Ascending aorta (tissue), 2 donors: ENCODE data around the gene PCDHGA2. TPM values are rescaled to one million over a fixed set of nuclear protein-coding genes. Genes with fewer than 3 reads are reported as not detected.
"Not testable (repeated sequence)": the region's sequence is repeated elsewhere in the genome, so short reads cannot be mapped to it uniquely, and the experiment has no call there.

Experiments used
- DNase-seq, 2 donors: peaks; one replicate each; pipeline ENCODE4 v3.0.0-alpha.2; 2019; ENCODE audit warnings: low spot score in 2 of 2
- H3K27ac ChIP-seq, 2 donors: fragments of 200-600 bp; sonication (generic); one replicate each; pipeline ENCODE4 v1.5.1; 2016 to 2017; ENCODE audit warnings: mild to moderate bottlenecking in 1 of 2
- H3K27me3 ChIP-seq: fragments of 200-600 bp; sonication (generic); one replicate; pipeline ENCODE4 v1.5.1; 2017
- H3K36me3 ChIP-seq, 2 donors: fragments of 200-600 bp; sonication (generic); one replicate each; pipeline ENCODE4 v1.5.1; 2016
- H3K4me1 ChIP-seq, 2 donors: fragments of 200-600 bp; sonication (generic); one replicate each; pipeline ENCODE4 v1.5.1; 2016 to 2017; ENCODE audit warnings: mild to moderate bottlenecking in 1 of 2
- H3K4me3 ChIP-seq, 2 donors: fragments of 200-600 bp; sonication (generic); one replicate each; pipeline ENCODE4 v1.5.1; 2016 to 2017; ENCODE audit warnings: mild to moderate bottlenecking in 1 of 2
- H3K9me3 ChIP-seq, 2 donors: fragments of 200-600 bp; sonication (generic); one replicate each; pipeline ENCODE4 v1.5.1; 2016
- intact Hi-C: fragments of 100-400 bp; cut with DNase I; formaldehyde crosslinking; loops from one replicate; pipeline ENCODE4 v1.15.1; 2023
- total RNA-seq: library from RNA; depleted of rRNA; stranded (reverse); fragments of >200 nt; gene quantifications from one replicate; pipeline ENCODE4 v1.1.0, GENCODE V29; 2016
- TF ChIP-seq, protein P1 (sequence below), 3 experiments: fragments of 200-600 bp in 2 of 3; fragments of 450-650 bp in 1 of 3; sonication (generic) in 2 of 3; IDR thresholded peaks; one replicate each; pipeline ENCODE4 v1.5.1; 2016 to 2019; ENCODE audit warnings: antibody characterized with exemption in 3 of 3, mild to moderate bottlenecking in 1 of 3, moderate library complexity in 1 of 3

The PCDHGA2 gene
- 4.9 TPM for total RNA-seq

DNA sequence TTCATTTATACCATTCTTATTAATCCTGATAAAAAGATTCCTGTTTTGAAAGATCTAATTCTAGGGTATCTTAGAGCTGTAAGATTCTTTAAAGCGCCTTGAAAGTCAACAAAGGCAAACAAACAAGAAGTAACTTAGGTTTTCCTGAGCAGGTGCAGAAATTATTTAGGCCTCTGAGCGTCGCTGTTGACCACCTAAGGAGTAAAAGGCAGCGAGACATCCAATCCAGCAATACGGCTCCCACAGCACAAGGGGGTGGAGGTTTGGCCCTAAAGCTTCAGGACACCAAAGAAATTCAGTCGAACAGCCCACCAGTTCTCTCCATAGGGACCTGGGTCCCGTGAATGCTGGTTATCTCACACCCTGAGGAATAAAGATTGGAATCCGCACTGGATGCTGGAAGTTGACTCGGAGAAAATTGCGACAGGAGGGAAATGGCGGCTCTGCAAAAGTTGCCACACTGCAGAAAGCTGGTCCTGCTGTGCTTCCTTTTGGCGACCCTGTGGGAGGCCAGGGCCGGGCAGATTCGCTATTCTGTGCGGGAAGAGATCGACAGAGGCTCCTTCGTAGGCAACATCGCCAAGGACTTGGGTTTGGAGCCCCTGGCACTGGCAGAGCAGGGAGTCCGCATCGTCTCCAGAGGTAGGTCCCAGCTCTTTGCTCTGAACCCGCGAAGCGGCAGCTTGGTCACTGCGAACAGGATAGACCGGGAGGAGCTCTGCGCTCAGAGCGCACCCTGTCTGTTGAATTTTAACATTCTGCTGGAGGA is at the start of gene PCDHGA2:
TSS of gene PCDHGA2 (plus strand) at position 223 of the 769 bp plus-strand sequence.
- H3K4me1 ChIP-seq: no peaks in the 10 kb centered on the region
- peak within 1 kb of the TSS; percentile 37 to 49 for H3K4me3 ChIP-seq
- DNase-seq: no peak
- H3K27ac ChIP-seq: no peak within 1 kb of the TSS
- no peaks in the 10 kb centered on the region for H3K36me3 ChIP-seq
- peaks cover 72 to 97% of the 10 kb centered on the region in 2 donors for H3K9me3 ChIP-seq
- intact Hi-C loops: loop anchor here (5.0 kb wide), 1 partner anchor 224 kb away; no protein-coding TSS in a partner anchor
- TF ChIP-seq, protein P1, sequence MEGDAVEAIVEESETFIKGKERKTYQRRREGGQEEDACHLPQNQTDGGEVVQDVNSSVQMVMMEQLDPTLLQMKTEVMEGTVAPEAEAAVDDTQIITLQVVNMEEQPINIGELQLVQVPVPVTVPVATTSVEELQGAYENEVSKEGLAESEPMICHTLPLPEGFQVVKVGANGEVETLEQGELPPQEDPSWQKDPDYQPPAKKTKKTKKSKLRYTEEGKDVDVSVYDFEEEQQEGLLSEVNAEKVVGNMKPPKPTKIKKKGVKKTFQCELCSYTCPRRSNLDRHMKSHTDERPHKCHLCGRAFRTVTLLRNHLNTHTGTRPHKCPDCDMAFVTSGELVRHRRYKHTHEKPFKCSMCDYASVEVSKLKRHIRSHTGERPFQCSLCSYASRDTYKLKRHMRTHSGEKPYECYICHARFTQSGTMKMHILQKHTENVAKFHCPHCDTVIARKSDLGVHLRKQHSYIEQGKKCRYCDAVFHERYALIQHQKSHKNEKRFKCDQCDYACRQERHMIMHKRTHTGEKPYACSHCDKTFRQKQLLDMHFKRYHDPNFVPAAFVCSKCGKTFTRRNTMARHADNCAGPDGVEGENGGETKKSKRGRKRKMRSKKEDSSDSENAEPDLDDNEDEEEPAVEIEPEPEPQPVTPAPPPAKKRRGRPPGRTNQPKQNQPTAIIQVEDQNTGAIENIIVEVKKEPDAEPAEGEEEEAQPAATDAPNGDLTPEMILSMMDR (IDR thresholded peaks at IDR 0.05): peak; percentile 40 to 46 (median 41)
- no peaks in the 10 kb centered on the region for H3K27me3 ChIP-seq

DNA sequence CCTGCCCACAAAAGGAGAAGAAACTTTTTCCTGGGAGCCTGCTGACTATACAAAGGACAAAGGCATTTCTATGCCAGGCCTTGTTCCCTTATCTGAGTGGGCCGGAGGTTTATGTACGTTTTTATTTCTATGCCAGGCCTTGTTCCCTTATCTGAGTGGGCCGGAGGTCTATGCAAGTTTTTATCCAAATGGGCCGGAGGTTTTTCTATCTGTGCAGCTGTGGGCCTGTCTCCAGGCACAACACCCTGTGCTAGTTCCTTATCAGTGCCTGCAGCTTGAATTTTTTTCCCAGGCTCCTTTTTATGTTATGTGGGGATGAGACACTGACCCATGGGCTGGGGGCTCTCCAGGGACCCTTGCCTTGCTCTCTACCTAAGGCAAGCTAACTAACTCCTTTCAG is 40.2 kb upstream of the PCDHGA2 start:
- DNase-seq: no peak
- Histone ChIP-seq H3K27ac (no peak overlapping the region), H3K27me3 (no peaks in the 10 kb centered on the region), H3K36me3 (peaks cover 4 to 12% of the 10 kb centered on the region in 2 donors), H3K9me3 (peaks cover 64 to 98% of the 10 kb centered on the region in 2 donors), H3K4me3 (no peak overlapping the region), H3K4me1 (no peaks in the 10 kb centered on the region)
- TF ChIP-seq, protein P1 (IDR thresholded peaks at IDR 0.05): no peak
- intact Hi-C loops: no loop called here

DNA sequence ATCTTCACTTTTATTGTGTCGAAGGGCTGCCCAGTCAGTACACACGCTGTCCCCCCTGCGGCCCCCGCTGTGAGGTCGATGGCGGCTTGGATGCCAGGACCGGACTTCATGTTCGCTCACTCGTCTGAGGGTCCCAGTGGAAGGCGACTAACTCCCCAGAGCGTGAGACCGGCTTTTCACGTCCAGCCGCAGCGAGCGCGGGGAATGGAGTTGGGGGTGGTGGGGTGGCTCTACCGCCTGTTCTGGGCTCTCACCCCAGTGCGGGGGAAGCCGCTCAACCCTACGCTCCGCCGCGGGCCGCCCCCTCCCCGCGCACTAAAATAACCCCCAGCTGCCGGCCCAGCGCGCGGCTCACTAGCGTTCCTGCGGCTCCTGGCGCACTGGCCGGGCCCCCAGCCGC is 34.8 kb upstream of the PCDHGA2 start, which contains the start of gene SLC25A2:
TSS of gene SLC25A2 (minus strand) at position 294 of the 400 bp plus-strand sequence. CDS start at position 110, 184 bp downstream.
- Histone ChIP-seq H3K36me3 (peaks cover 0 to 9% of the 10 kb centered on the region in 2 donors), H3K27me3 (no peaks in the 10 kb centered on the region), H3K9me3 (peaks cover 78 to 100% of the 10 kb centered on the region in 2 donors), H3K4me1 (no peaks in the 10 kb centered on the region), H3K4me3 (peak within 1 kb of the TSS in 1 of 2 donors; percentile 21), H3K27ac (no peak within 1 kb of the TSS)
- TF ChIP-seq, protein P1 (IDR thresholded peaks at IDR 0.05): no peak
- no peak for DNase-seq
- intact Hi-C loops: no loop called here

DNA sequence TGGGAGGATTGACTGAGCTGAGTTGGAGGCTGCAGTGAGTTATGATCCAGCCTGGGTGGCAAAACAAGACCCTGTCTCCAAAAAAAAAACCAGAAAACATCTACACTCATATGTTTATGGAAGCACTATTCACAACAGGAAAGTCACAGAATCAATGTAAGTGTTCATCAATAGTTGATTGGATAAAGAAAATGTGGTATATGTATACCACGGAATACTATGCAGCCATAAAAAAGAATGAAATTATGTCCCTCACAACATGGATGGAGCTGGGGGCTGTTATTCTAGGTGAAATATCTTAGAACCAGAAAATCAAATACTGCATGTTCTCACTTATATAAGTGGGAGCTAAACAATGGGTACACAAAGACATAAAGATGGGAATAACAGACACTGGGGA is 31.9 kb upstream of the PCDHGA2 start:
- peaks cover 72 to 100% of the 10 kb centered on the region in 2 donors for H3K9me3 ChIP-seq
- DNase-seq: no peak
- H3K27ac ChIP-seq: no peak overlapping the region
- no peak overlapping the region for H3K4me3 ChIP-seq
- no peaks in the 10 kb centered on the region for H3K4me1 ChIP-seq
- intact Hi-C loops: no loop called here
- H3K27me3 ChIP-seq: no peaks in the 10 kb centered on the region
- TF ChIP-seq, protein P1 (IDR thresholded peaks at IDR 0.05): no peak
- peaks cover 0 to 14% of the 10 kb centered on the region in 2 donors for H3K36me3 ChIP-seq

DNA sequence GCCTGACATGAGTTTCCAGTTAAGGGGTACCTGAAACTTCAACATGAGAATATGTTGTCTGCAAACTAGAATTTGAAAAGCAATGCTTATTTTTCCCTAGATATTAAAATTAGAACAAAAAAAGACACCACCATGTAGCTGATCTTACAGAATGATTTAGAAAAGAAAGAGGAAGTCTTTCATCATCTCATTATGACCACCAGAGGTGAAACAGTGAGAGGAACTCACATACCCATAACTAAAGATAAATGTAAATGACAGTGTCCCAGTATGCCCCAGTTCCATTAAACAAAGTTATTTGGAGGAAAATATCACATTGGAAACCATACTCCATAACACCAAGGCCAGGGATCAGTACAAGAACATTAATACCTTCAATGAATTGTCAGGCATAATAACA is 24.8 kb upstream of the PCDHGA2 start:
- Histone ChIP-seq H3K4me1 (no peaks in the 10 kb centered on the region), H3K36me3 (peaks cover 4 to 45% of the 10 kb centered on the region in 2 donors), H3K9me3 (peaks cover 79 to 100% of the 10 kb centered on the region in 2 donors), H3K27ac (no peak overlapping the region), H3K27me3 (no peaks in the 10 kb centered on the region), H3K4me3 (no peak overlapping the region)
- TF ChIP-seq, protein P1 (IDR thresholded peaks at IDR 0.05): no peak
- intact Hi-C loops: no loop called here
- no peak for DNase-seq

DNA sequence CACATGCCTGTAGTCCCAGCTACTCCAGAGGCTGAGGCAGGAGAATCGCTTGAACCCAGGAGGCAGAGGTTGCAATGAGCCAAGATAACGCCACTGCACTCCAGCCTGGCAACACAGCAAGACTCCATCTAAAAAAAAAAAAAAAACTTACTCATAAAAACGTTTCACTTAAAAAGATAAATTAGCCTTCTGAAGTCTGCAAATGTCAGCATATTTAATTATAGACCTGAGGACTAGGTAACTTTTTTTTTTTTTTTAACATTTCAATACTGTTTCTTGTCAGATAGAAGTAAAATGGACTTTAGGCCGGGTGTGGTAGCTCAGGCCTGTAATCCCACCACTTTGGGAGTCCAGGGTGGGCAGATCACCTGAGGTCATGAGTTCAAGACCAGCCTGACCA is 21.6 kb upstream of the PCDHGA2 start:
- H3K27me3 ChIP-seq, intact Hi-C loops, H3K27ac ChIP-seq, DNase-seq, H3K4me3 ChIP-seq, H3K4me1 ChIP-seq: not testable (repeated sequence)
- peaks cover 77 to 91% of the 10 kb centered on the region in 2 donors for H3K9me3 ChIP-seq
- peaks cover 12 to 50% of the 10 kb centered on the region in 2 donors for H3K36me3 ChIP-seq
